HG03196 (cell line): Measurements from ENCODE around the gene RS1.

Experiments used
- ATAC-seq: cut with Tn5 transposase; IDR thresholded peaks from one replicate; pipeline ENCODE4 v1.9.1; 2021; ENCODE audit not compliant: unreplicated experiment

Gene RS1

GRCh38 chrX:18668071-18668835 lies 3.7 kb downstream of the RS1 start:
- ATAC-seq, result no peak

DNA sequence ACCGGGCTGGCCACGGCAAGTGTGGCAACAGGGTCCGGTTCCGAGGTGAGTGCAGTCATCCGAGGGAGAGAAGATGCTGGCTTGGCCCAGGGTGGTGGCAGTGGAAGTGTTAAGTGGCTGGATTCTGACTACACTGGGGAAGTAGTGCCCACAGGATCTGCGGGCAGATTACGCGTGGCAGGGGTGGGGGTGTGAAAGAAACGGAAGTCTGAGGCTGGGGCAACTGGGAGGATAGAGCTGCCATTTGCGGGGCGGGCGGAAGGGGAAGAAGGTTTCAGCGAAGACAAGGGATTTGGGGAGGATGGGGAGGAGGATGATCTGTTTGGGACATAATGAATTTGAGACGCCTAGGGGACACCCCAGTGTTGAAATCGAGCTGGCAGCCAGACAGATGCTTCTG lies 5.3 kb downstream of the RS1 start:
- no peak for ATAC-seq

- no peak for ATAC-seq
Measured at GRCh38 chrX:18664947-18665346, 7.0 kb downstream of the RS1 start.

GRCh38 chrX:18661273-18661672 lies 10.6 kb downstream of the RS1 start:
- ATAC-seq, result no peak

GRCh38 chrX:18654875-18655836 lies 16.8 kb downstream of the RS1 start:
- ATAC-seq, result no peak

GRCh38 chrX:18652636-18653035 lies 19.3 kb downstream of the RS1 start:
- ATAC-seq, result no peak

GRCh38 chrX:18650662-18651061 lies 21.2 kb downstream of the RS1 start:
- no peak for ATAC-seq

- no peak for ATAC-seq
Measured at GRCh38 chrX:18649498-18649951, 22.4 kb downstream of the RS1 start.

DNA sequence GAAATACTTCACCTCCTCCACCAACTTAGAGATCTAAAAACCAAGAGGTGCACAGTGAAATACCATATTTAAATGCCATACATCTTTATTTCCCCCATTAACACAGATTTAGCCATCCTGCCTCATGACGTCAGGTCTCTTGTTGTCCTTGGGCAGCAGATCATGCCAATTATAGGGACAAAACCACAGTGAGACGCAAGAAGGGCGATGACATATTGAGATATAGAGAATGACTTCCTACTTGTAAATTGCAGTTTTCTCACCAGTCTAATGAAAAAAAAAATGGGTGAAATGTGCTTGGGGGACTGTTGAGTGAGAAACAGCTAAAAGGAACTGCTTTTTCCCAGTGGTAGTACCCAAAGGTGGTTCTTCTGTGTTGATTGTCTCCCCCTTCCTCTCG lies 24.3 kb downstream of the RS1 start:
- ATAC-seq, result no peak

- no peak for ATAC-seq
Measured at GRCh38 chrX:18643853-18644252, 28.1 kb downstream of the RS1 start.

DNA sequence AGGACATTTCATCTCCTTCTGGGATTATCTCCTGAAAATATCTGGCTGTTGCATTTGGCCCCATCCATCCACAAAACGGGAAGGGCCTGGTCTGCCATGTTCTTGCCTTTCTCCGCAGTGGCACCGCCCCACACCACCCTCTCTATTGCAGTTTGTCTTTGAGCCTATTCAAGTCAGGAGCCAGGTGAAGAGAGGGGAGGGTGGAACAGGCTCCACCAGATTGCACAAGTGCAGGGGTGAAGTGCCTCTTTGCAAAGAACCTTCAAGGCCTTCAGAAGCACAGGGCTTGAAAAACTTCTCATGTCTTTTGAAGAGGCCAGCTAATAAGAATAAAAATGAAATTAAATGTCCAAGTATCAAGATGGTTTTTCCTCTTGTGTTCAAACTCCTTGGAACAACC lies 28.7 kb downstream of the RS1 start:
- no peak for ATAC-seq

DNA sequence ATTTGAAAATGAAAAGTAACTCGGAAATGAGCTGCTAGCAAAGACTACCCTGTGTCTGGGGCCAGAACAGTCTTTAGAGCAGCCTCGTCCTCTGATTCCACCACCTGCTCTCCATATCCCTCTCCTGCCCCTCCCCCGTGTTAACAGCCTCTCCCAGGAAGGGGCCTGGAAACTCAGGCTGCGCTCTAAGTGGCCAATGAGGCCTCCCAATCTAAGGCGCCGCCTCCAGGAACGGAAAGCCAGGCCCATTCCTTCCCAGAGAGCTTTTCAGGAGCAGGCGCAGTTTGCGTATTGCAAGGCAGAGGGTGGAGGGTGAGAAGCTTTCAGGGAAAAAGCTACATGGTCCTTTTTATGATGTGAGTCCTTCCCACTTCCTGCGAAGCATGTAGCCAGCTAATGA lies 31.2 kb downstream of the RS1 start:
- no peak for ATAC-seq

- ATAC-seq, result no peak
Measured at GRCh38 chrX:18639280-18639679, 32.6 kb downstream of the RS1 start.

GRCh38 chrX:18638398-18638797 lies 33.5 kb downstream of the RS1 start:
- no peak for ATAC-seq

DNA sequence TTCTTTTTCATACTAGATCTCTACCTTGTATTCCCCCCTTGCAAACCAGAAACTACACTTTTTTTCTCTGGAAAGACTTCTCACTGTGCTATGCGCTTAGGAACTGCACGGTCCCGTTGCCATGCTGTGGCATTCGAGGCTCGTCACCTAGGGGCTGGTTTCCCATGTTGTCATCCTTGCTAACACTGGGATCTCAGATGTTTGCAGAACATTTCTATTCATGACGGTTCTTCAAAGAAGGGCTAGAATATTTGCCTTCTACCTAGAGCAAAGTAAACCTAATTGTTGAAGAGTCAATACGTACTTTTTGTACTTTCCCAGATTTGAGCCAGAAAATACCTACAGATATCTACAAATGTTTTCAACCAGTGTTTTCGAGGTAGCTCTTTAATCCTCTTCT lies 41.0 kb downstream of the RS1 start:
- no peak for ATAC-seq

GRCh38 chrX:18624599-18624998 lies 47.3 kb downstream of the RS1 start:
- ATAC-seq, result no peak

DNA sequence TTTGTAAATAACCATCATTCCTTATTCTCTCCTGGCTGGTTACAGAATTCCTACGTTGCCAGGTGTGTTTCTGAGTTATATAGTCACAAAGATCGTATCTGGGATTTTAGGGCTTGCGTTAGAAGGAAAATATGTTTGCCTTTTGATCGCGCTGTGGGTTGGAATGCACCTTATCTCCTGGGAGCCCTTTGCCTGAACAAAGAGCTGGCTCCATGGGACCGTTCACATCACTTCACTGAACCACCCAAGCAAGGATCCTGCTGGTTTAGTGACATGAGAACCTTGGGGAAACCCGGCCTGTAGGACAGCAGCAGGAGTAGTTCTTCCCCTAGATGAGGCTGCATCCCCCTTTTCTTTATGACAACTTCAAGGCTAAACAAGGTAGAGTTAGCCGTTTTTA lies 51.6 kb downstream of the RS1 start:
- ATAC-seq, result no peak

DNA sequence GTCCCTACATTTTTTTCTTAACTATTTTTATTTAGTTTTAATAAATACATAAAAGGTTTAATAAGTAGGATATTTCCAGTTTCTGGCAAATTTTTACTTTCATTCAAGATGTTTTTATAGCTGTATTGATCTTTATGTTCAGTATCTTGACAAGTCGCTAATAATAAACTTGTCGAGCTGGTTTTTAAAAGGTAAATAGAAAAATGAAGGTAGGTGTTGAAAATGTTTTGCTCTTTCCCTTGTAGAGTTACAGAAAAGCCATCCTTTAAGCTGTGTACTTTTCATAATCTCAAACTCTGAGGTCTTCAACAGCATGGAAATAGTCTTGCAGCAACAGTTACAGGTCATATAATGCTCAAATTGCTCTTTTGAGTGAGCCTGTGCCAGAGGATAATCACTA lies 52.6 kb downstream of the RS1 start:
- ATAC-seq, result no peak

GRCh38 chrX:18617407-18617750 lies 54.5 kb downstream of the RS1 start:
- no peak for ATAC-seq

GRCh38 chrX:18616688-18617406 lies 55.1 kb downstream of the RS1 start:
- no peak for ATAC-seq

GRCh38 chrX:18613930-18614639 lies 57.8 kb downstream of the RS1 start:
- ATAC-seq, result no peak
